Omental fat pad (tissue), 4 donors: ENCODE measurements around the gene EDIL3. TPM values are rescaled to one million over a fixed set of nuclear protein-coding genes. Genes with fewer than 3 reads are reported as not detected.

ENCODE experiments used
- ATAC-seq: fragments of 150-250 bp; one replicate; pipeline ENCODE4 v1.9.1; 2016; ENCODE audit warnings: mild to moderate bottlenecking, moderate library complexity; ENCODE audit not compliant: low FRiP score
- DNase-seq: peaks from one replicate; pipeline ENCODE4 v3.0.0-alpha.2; 2019; ENCODE audit warnings: low spot score
- total RNA-seq, 4 donors: library from RNA; depleted of rRNA; stranded (reverse); fragments of >200 nt; gene quantifications; one replicate each; pipeline ENCODE4 v1.1.0, GENCODE V29; 2016
- TF ChIP-seq, protein P1 (sequence below), 3 donors: fragments of 450-650 bp; IDR thresholded peaks; one replicate each; pipeline ENCODE4 v1.5.1; 2016 to 2017; ENCODE audit warnings: antibody characterized with exemption in 3 of 3, mild to moderate bottlenecking in 3 of 3, moderate library complexity in 2 of 3

Gene EDIL3
- total RNA-seq, 4 donors from 2014 or later = 2.3 to 22.4 (median 4.2) TPM

GRCh38 chr5:84274585-84275468 is 109.9 kb downstream of the EDIL3 start:
- no peak for ATAC-seq
- TF ChIP-seq, protein P1, sequence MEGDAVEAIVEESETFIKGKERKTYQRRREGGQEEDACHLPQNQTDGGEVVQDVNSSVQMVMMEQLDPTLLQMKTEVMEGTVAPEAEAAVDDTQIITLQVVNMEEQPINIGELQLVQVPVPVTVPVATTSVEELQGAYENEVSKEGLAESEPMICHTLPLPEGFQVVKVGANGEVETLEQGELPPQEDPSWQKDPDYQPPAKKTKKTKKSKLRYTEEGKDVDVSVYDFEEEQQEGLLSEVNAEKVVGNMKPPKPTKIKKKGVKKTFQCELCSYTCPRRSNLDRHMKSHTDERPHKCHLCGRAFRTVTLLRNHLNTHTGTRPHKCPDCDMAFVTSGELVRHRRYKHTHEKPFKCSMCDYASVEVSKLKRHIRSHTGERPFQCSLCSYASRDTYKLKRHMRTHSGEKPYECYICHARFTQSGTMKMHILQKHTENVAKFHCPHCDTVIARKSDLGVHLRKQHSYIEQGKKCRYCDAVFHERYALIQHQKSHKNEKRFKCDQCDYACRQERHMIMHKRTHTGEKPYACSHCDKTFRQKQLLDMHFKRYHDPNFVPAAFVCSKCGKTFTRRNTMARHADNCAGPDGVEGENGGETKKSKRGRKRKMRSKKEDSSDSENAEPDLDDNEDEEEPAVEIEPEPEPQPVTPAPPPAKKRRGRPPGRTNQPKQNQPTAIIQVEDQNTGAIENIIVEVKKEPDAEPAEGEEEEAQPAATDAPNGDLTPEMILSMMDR (IDR thresholded peaks at IDR 0.05) = no peak
- no peak for DNase-seq

DNA sequence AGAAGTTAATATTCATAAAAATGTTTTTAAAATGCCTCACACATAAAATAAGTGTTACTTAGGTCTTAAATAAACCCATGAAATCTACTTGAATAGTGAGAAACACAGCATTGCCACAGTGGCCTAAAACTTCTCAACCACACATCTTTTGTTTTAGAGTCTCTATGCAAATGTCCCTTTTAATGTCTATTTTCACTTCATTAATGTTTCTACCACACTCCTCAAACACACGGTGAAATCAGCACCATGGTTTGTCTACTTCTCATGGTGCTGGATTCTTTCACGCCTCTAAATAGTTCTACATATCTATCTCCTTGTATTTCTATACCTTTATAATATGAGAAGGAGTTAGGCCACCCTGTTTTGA is 111.2 kb downstream of the EDIL3 start:
- ATAC-seq = no peak
- DNase-seq = no peak
- TF ChIP-seq, protein P1 (IDR thresholded peaks at IDR 0.05) = no peak

- no peak for DNase-seq
- no peak for ATAC-seq
- TF ChIP-seq, protein P1 (IDR thresholded peaks at IDR 0.05) = no peak
These were observed 111.7 kb downstream of the EDIL3 start for GRCh38 chr5:84272771-84273516.

GRCh38 chr5:84265739-84266550 is 118.7 kb downstream of the EDIL3 start:
- TF ChIP-seq, protein P1 (IDR thresholded peaks at IDR 0.05) = no peak
- ATAC-seq (no peak), DNase-seq (no peak)

GRCh38 chr5:84265130-84265529 is 119.5 kb downstream of the EDIL3 start:
- TF ChIP-seq, protein P1 (IDR thresholded peaks at IDR 0.05) = no peak

DNA sequence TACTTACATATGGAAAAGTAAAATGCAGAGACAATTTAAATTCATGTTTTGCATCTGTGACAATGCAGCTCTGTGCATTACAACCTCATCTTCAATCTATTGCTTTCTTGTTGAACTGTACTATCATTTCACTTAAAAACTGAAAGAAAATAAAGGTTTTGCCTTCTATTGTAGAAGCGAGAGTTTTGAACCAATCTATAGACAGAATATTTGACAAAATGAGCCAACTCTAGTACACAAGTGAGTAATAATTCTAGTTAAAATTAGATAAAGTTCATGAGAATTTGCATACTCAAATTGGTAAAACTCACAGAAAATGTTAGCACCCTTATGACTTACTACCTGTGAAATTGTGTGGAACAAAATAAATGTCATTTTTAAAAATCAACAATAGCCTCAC is 123.7 kb downstream of the EDIL3 start:
- DNase-seq = no peak
- no peak for ATAC-seq

More at GRCh38 chr5:84265130-84265529, 119.5 kb downstream of the EDIL3 start:
- no peak for ATAC-seq
- no peak for DNase-seq

More for the DNA sequence above, 123.7 kb downstream of the EDIL3 start:
- TF ChIP-seq, protein P1 (IDR thresholded peaks at IDR 0.05) = no peak
